Skeletal muscle satellite cell (primary cell): ENCODE results near the gene CGA.

Experiments used
- H3K27me3 ChIP-seq: 2 replicates; pipeline ENCODE4 v1.7.0; 2013; ENCODE audit warnings: low read length; ENCODE audit not compliant: control insufficient read depth, insufficient read depth
- H3K36me3 ChIP-seq: 2 replicates; pipeline ENCODE4 v1.7.0; 2013; ENCODE audit warnings: mild to moderate bottlenecking, control low read depth, low read length; ENCODE audit not compliant: insufficient read depth
- H3K4me1 ChIP-seq: 2 replicates; pipeline ENCODE4 v1.7.0; 2013; ENCODE audit warnings: low read length; ENCODE audit not compliant: control insufficient read depth, insufficient read depth
- H3K4me2 ChIP-seq: 2 replicates; pipeline ENCODE4 v1.7.0; 2013; ENCODE audit warnings: mild to moderate bottlenecking, low read length
- H3K4me3 ChIP-seq: 2 replicates; pipeline ENCODE4 v1.7.0; 2013; ENCODE audit warnings: low read length
- H3K9ac ChIP-seq: 2 replicates; pipeline ENCODE4 v1.7.0; 2013; ENCODE audit warnings: mild to moderate bottlenecking, low read depth, low read length, moderate library complexity
- H3K9me3 ChIP-seq: replicated peaks from 2 replicates; pipeline ENCODE4 v1.7.0; 2013; ENCODE audit warnings: mild to moderate bottlenecking, control low read depth, low read length

Gene CGA

GRCh38 chr6:87105823-87106222 lies 10.9 kb upstream of the CGA start:
- Histone ChIP-seq H3K9ac (no peak overlapping the region), H3K4me3 (no peak overlapping the region), H3K36me3 (no peaks in the 10 kb centered on the region), H3K4me1 (peaks cover 5% of the 10 kb centered on the region), H3K4me2 (peak overlapping the region; percentile 11), H3K9me3 (no peaks in the 10 kb centered on the region), H3K27me3 (no peaks in the 10 kb centered on the region)

- Histone ChIP-seq H3K36me3 (no peaks in the 10 kb centered on the region), H3K9me3 (no peaks in the 10 kb centered on the region), H3K4me3 (no peak overlapping the region), H3K4me1 (peaks cover 5% of the 10 kb centered on the region), H3K27me3 (no peaks in the 10 kb centered on the region), H3K9ac (no peak overlapping the region), H3K4me2 (no peak overlapping the region)
Observed at GRCh38 chr6:87104667-87105066, 9.8 kb upstream of the CGA start.

GRCh38 chr6:87103977-87104601 lies 9.2 kb upstream of the CGA start:
- Histone ChIP-seq H3K27me3 (peaks cover 4% of the 10 kb centered on the region), H3K4me2 (no peak overlapping the region), H3K9me3 (no peaks in the 10 kb centered on the region), H3K36me3 (no peaks in the 10 kb centered on the region), H3K9ac (no peak overlapping the region), H3K4me1 (peaks cover 5% of the 10 kb centered on the region), H3K4me3 (no peak overlapping the region)

GRCh38 chr6:87102151-87102621 lies 7.3 kb upstream of the CGA start:
- Histone ChIP-seq H3K36me3 (no peaks in the 10 kb centered on the region), H3K4me2 (no peak overlapping the region), H3K4me1 (peaks cover 5% of the 10 kb centered on the region), H3K9ac (no peak overlapping the region), H3K27me3 (peaks cover 8% of the 10 kb centered on the region), H3K4me3 (no peak overlapping the region), H3K9me3 (no peaks in the 10 kb centered on the region)

- peaks cover 8% of the 10 kb centered on the region for H3K27me3 ChIP-seq
- no peaks in the 10 kb centered on the region for H3K9me3 ChIP-seq
- H3K36me3 ChIP-seq: no peaks in the 10 kb centered on the region
- H3K4me2 ChIP-seq: no peak overlapping the region
- no peak overlapping the region for H3K9ac ChIP-seq
- H3K4me1 ChIP-seq: peaks cover 1% of the 10 kb centered on the region
- no peak overlapping the region for H3K4me3 ChIP-seq
Observed at GRCh38 chr6:87101067-87101466, 6.2 kb upstream of the CGA start.

- H3K27me3 ChIP-seq: peaks cover 8% of the 10 kb centered on the region
- H3K4me1 ChIP-seq: no peaks in the 10 kb centered on the region
- no peak overlapping the region for H3K4me3 ChIP-seq
- no peaks in the 10 kb centered on the region for H3K9me3 ChIP-seq
- no peaks in the 10 kb centered on the region for H3K36me3 ChIP-seq
- no peak overlapping the region for H3K9ac ChIP-seq
- no peak overlapping the region for H3K4me2 ChIP-seq
Observed at GRCh38 chr6:87100216-87100615, 5.3 kb upstream of the CGA start.

- Histone ChIP-seq H3K4me2 (no peak overlapping the region), H3K27me3 (peaks cover 8% of the 10 kb centered on the region), H3K4me1 (peaks cover 2% of the 10 kb centered on the region), H3K4me3 (no peak overlapping the region), H3K36me3 (no peaks in the 10 kb centered on the region), H3K9me3 (no peaks in the 10 kb centered on the region), H3K9ac (no peak overlapping the region)
Observed at GRCh38 chr6:87099472-87099871, 4.6 kb upstream of the CGA start.

GRCh38 chr6:87094576-87094975 lies 330 bp downstream of the CGA start:
- peaks cover 15% of the 10 kb centered on the region for H3K4me1 ChIP-seq
- no peaks in the 10 kb centered on the region for H3K9me3 ChIP-seq
- H3K9ac ChIP-seq: no peak overlapping the region
- H3K36me3 ChIP-seq: no peaks in the 10 kb centered on the region
- H3K4me2 ChIP-seq: no peak overlapping the region
- peaks cover 8% of the 10 kb centered on the region for H3K27me3 ChIP-seq
- H3K4me3 ChIP-seq: no peak overlapping the region

GRCh38 chr6:87093651-87094050 lies 1.3 kb downstream of the CGA start:
- Histone ChIP-seq H3K27me3 (no peaks in the 10 kb centered on the region), H3K9ac (no peak overlapping the region), H3K4me2 (peak overlapping the region; percentile 51), H3K4me3 (no peak overlapping the region), H3K9me3 (no peaks in the 10 kb centered on the region), H3K4me1 (peaks cover 15% of the 10 kb centered on the region), H3K36me3 (no peaks in the 10 kb centered on the region)

- Histone ChIP-seq H3K36me3 (no peaks in the 10 kb centered on the region), H3K4me1 (peaks cover 15% of the 10 kb centered on the region), H3K9me3 (no peaks in the 10 kb centered on the region), H3K4me2 (peak overlapping the region; percentile 51), H3K4me3 (no peak overlapping the region), H3K27me3 (no peaks in the 10 kb centered on the region), H3K9ac (no peak overlapping the region)
Observed at GRCh38 chr6:87093199-87093598, 1.7 kb downstream of the CGA start.

GRCh38 chr6:87092435-87092834 lies 2.5 kb downstream of the CGA start:
- Histone ChIP-seq H3K4me3 (no peak overlapping the region), H3K9me3 (no peaks in the 10 kb centered on the region), H3K27me3 (no peaks in the 10 kb centered on the region), H3K4me1 (peaks cover 15% of the 10 kb centered on the region), H3K9ac (no peak overlapping the region), H3K36me3 (no peaks in the 10 kb centered on the region), H3K4me2 (no peak overlapping the region)

- Histone ChIP-seq H3K4me3 (no peak overlapping the region), H3K9me3 (no peaks in the 10 kb centered on the region), H3K27me3 (peaks cover 3% of the 10 kb centered on the region), H3K4me1 (peaks cover 9% of the 10 kb centered on the region), H3K4me2 (no peak overlapping the region), H3K36me3 (no peaks in the 10 kb centered on the region), H3K9ac (no peak overlapping the region)
Observed at GRCh38 chr6:87089135-87089534, 5.8 kb downstream of the CGA start.
